Measurements from ENCODE around the gene MPO.

Gene MPO

DNA sequence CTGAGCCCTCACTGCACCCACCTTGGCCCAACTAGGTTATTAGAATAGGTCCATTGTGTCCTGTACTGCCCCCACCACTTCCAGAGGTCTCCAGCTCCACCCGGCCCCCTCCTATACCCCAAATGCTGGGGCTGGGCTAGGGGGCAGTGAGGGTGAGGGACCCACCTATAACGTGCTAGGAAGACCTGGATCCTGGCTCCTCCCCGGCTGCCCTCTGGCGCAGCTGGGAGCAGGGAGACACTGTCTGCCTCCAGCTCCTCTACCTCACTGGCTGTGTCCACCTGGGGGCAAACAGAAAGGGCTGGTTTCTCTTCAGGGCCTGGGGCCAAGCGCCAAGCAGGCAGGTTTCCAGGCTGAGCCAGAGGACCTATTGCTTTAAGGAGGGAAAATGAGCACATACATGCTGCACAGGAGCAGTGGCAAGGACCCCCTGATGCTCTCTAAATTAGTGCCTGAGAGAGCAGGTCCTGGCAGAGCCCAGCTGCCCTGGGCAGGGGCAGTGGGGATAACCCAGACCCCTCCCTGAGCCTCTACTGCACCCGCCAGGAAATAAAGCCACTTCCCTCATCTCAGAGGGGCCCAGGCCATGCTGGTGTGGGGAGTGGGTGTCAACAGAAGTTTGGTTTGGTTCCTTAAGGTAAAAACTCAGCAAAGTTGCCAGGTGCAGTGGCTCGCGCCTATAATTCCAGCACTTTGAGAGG lies 35.7 kb upstream of the MPO start:
- no peaks in the 10 kb centered on the region; the same call in none of the 2 replicates for H3K36me3 ChIP-seq (ENCODE audit: control insufficient read depth, insufficient read depth, low read length)
- TF ChIP-seq CTCF (IDR thresholded peaks at IDR 0.05; ENCODE audit: insufficient read depth, low read length, poor library complexity, severe bottlenecking), result no peak
- H3K4me3 ChIP-seq (replicated peaks; ENCODE audit: low read depth, low read length), result no peak overlapping the region
- no peaks in the 10 kb centered on the region for H3K27me3 ChIP-seq (replicated peaks; ENCODE audit: control insufficient read depth, insufficient read depth, low read length)
- DNase-seq (ENCODE audit: extremely low read depth, insufficient read length), result no peak

GRCh38 chr17:58315750-58316149 lies 35.0 kb upstream of the MPO start:
- H3K27me3 ChIP-seq (replicated peaks; ENCODE audit: control insufficient read depth, insufficient read depth, low read length), result no peaks in the 10 kb centered on the region
- no peaks in the 10 kb centered on the region; the same call in none of the 2 replicates for H3K36me3 ChIP-seq (ENCODE audit: control insufficient read depth, insufficient read depth, low read length)
- H3K4me3 ChIP-seq (replicated peaks; ENCODE audit: low read depth, low read length), result no peak overlapping the region
- no peak for DNase-seq (ENCODE audit: extremely low read depth, insufficient read length)
- no peak for TF ChIP-seq CTCF (IDR thresholded peaks at IDR 0.05; ENCODE audit: insufficient read depth, low read length, poor library complexity, severe bottlenecking)

GRCh38 chr17:58315281-58315711 lies 34.6 kb upstream of the MPO start:
- DNase-seq (ENCODE audit: extremely low read depth, insufficient read length), result no peak
- no peaks in the 10 kb centered on the region; the same call in none of the 2 replicates for H3K36me3 ChIP-seq (ENCODE audit: control insufficient read depth, insufficient read depth, low read length)
- no peaks in the 10 kb centered on the region for H3K27me3 ChIP-seq (replicated peaks; ENCODE audit: control insufficient read depth, insufficient read depth, low read length)

DNA sequence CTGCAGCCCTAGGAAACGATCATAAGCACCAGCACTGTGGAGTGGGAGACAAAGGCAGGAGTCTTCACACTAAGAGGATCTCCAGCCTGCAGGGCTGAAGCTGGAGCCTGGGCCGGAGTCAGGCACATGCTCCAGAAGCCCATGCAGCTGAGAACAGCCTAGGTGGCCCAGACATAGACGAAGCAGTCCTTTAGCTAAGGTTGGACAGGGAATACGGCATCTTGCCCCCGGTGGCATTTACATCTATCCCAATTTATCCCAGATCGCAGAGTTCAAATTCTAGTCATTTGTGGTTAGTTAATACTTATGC lies 33.9 kb upstream of the MPO start:
- Histone ChIP-seq H3K36me3 (ENCODE audit: control insufficient read depth, insufficient read depth, low read length) (no peaks in the 10 kb centered on the region; the same call in 1 of the 2 replicates), H3K27me3 (replicated peaks; ENCODE audit: control insufficient read depth, insufficient read depth, low read length) (no peaks in the 10 kb centered on the region), H3K4me3 (replicated peaks; ENCODE audit: low read depth, low read length) (no peak overlapping the region)
- TF ChIP-seq CTCF (IDR thresholded peaks at IDR 0.05; ENCODE audit: insufficient read depth, low read length, poor library complexity, severe bottlenecking), result no peak
- DNase-seq (ENCODE audit: extremely low read depth, insufficient read length), result no peak

More at GRCh38 chr17:58315281-58315711, 34.6 kb upstream of the MPO start:
- TF ChIP-seq CTCF (IDR thresholded peaks at IDR 0.05; ENCODE audit: insufficient read depth, low read length, poor library complexity, severe bottlenecking), result no peak
- H3K4me3 ChIP-seq (replicated peaks; ENCODE audit: low read depth, low read length), result no peak overlapping the region

DNA sequence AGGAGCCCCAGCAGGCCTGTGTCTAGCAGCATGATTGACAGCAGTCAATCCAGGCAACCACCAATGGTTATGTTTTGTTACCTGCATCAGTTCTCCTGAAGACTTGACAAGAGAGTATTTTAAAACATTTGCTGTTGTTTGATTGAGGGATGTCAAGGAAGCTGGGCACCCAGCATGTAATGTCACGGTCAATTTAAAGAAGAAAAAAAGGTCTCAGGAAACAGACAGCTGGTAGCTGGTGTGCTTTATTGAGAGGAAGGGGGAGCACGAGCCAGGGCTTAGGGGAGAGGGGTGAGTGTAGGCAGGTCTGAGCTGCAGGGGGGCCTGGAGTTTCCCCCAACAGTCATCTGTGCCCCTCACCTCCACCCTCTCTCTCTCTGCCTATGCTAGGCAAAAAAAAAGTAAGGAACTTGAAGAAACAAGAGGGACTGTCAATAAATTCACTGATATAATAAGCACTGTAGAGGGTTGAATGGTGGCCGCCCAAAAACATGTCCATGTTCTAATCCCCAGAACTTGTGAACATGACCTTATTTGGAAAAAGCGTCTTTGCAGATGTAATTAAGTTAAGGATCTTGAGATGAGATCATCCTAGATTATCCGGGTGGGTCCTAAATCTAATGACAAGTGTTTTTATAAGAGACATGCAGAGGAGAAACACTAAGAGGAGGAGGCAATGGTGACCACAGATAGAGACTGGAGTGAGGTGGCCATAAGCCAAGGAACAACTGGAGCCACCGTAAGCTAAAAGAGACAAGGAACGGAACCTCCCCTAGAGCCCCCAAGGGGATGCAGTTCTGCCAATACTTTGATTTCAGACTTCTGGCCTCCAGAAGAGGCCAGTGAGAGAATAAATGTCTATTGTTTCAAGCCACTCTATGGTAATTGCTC lies 33.3 kb upstream of the MPO start:
- Histone ChIP-seq H3K4me3 (replicated peaks; ENCODE audit: low read depth, low read length) (no peak overlapping the region), H3K27me3 (replicated peaks; ENCODE audit: control insufficient read depth, insufficient read depth, low read length) (no peaks in the 10 kb centered on the region), H3K36me3 (ENCODE audit: control insufficient read depth, insufficient read depth, low read length) (no peaks in the 10 kb centered on the region; the same call in 1 of the 2 replicates)
- no peak for TF ChIP-seq CTCF (IDR thresholded peaks at IDR 0.05; ENCODE audit: insufficient read depth, low read length, poor library complexity, severe bottlenecking)
- DNase-seq (ENCODE audit: extremely low read depth, insufficient read length), result no peak
